HG03342 (cell line): ENCODE results near the gene DDX31.

Source experiments
- ATAC-seq: cut with Tn5 transposase; IDR thresholded peaks from one replicate; pipeline ENCODE4 v1.9.1; 2021; ENCODE audit warnings: mild to moderate bottlenecking, moderate library complexity; ENCODE audit not compliant: unreplicated experiment

Gene DDX31

GRCh38 chr9:132551556-132551955 is 118.2 kb downstream of the DDX31 start:
- ATAC-seq = no peak

- no peak for ATAC-seq
Measured at GRCh38 chr9:132548751-132549640, 120.8 kb downstream of the DDX31 start.

- no peak for ATAC-seq
Measured at GRCh38 chr9:132547976-132548730, 121.6 kb downstream of the DDX31 start.

GRCh38 chr9:132547436-132547835 is 122.3 kb downstream of the DDX31 start:
- no peak for ATAC-seq

- ATAC-seq = no peak
Measured at GRCh38 chr9:132547052-132547431, 122.7 kb downstream of the DDX31 start.

- no peak for ATAC-seq
Measured at GRCh38 chr9:132546148-132547051, 123.4 kb downstream of the DDX31 start.

- ATAC-seq = no peak
Measured at GRCh38 chr9:132545578-132545977, 124.2 kb downstream of the DDX31 start.

- ATAC-seq = no peak
Measured at GRCh38 chr9:132543960-132544359, 125.8 kb downstream of the DDX31 start.

- no peak for ATAC-seq
Measured at GRCh38 chr9:132543251-132543650, 126.5 kb downstream of the DDX31 start.
